NCI-H2107 treated with DMSO at 0.1 percent for 48 hours (cell line): ENCODE results near the gene KRTAP1-5.
"Not testable (repeated sequence)": the region's sequence is repeated elsewhere in the genome, so short reads cannot be mapped to it uniquely, and the experiment has no call there.

Source experiments
- DNase-seq: peaks from one replicate; lab custom pipeline; 2025; ENCODE audit not compliant: unreplicated experiment; lab: John Stamatoyannopoulos, UW

KRTAP1-5 gene

DNA sequence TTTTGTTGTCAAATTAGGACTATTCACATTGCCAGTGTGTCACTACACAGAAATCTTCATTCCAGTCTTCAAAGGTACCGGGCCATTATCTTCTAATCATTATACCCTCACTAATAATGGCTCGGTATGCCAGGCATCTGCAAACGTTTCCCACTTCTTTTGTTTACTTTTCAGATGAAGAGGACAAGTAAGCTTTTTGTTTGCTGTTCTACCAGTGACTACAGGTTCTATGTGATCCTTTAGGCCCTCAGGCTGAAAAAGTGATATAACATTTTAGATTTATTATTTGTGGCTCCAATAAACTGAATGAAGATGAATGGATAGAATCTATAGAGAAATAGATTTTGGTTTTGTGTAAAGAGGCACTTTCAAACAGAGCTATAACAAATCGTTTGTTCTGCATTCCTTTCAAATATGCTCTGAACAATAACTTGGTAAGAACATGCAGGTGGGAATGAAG, 17.7 kb downstream of the KRTAP1-5 start:
- DNase-seq = peak; percentile 67

DNA sequence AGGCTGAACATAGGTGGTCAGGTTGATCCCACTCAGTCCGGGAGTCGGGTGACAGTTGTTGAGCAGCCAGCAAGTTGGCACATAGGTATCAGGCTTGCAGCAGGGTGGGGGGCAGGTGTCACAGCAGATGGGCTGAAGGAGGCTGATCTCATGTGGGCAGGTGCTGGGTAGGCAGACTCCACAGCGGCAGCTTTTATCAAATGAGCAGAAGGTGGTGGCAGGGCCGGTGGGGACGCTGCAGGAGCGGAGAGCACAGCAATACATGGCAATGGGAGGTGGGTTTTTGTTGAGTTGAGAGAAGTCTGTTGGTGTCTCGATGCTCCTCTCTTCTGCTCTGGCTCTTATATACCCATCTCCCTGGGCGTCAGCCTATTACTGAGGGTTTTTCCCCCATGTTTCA, 18.2 kb downstream of the KRTAP1-5 start, which contains the start of gene KRTAP3-1:
Gene KRTAP3-1, minus strand, starts transcription at position 318 of the 400 bp plus-strand sequence. Its CDS starts 54 bp downstream, at position 264.
- peak; percentile 84 for DNase-seq

DNA sequence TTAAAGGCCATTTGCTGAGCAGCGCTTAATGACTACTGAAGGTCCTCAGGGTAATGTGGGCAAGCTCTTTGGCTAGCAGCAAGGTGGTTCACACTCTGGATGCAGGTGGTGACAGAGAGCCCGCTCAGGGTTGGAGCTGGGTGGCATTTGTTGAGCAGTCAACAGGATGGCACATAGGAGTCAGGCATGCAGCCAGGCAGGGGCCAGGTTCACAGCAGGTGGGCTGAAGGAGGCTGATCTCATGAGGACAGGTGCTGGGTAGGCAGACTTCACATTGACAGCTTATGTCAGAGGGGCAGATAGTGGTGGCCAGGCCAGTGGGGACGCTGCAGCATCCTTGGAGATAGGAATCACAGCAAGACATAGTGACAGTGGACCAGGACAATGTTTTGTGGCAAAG, 22.6 kb downstream of the KRTAP1-5 start:
- peak; percentile 84 for DNase-seq

DNA sequence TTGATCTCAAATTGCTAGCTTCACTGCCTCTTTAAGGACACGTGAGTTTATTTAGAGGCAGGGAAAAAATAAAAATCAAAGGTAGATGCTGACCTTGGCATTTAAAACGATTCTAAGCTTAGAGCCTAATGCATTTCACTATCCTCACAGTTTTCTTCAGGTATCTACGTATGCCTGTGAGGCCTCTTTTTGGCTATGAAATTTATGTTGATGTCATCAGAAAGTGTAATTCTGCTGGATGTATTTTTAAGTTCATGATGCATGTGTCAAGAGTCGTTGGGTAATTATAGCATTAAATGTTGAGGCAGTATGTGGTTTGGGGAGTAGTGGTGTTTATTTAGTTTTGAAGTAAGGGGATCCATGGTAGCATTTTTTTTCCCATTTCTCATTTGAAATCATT, 23.1 kb downstream of the KRTAP1-5 start:
- DNase-seq = peak; percentile 84

DNA sequence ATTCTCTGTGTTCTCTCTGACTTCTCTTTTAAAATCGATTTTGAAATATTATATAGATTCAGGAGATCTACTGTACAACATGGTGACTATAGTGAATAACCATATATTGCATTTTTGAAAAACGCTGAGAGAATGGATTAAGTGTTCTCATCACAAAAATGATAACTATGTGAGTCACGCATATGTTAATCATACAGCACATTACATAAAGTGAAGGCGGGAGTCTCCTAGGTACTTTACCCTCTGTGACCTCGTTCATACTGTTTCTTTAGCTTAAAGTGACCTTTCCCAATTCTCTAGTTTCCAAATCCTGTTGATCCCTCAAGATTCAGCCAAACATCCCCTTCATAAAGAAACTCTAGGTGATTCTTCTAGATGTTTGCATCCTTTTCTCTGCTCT, 24.2 kb downstream of the KRTAP1-5 start:
- no peak for DNase-seq

DNA sequence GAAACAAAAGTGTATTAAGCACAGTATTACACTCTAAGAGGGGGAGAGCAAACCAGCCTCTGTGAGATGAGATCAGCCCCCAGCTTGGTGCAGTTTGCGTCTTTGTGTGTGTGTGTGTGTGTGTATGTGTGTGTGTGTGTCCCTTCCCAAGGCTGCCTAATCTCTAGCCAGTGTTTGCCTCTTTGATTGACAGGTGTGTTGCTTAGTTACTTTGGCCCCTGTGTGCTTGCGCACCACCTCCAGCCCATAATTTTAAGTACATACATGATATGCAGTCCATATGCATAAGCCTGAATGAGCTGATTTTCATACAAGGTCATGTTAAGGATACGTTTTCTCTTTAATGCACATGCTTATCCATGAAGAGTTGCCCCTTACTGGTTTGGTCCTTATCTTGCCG, 25.2 kb downstream of the KRTAP1-5 start:
- DNase-seq = no peak

DNA sequence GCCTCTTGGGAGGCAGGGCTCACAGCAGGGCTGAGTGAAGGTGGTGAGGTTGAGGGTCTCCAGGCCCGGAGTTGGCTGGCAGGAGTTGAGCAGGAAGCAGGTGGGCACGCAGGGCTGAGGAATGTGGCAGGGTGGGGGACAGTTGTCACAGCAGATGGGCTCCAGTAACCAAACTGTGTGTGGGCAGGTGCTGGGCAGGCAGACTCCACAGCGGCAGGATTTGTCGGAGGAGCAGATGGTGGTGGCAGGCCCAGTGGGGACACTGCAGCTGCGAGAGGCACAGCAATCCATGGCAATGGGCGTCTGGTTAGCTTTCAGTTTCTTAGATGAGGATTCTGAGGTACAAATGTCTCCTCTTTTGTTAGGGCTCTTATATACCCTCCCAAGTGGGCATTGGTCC, 27.4 kb downstream of the KRTAP1-5 start, which contains the start of gene KRTAP3-2:
Gene KRTAP3-2, minus strand, starts transcription at position 344 of the 400 bp plus-strand sequence. Its CDS starts 53 bp downstream, at position 291.
- DNase-seq = not testable (repeated sequence)

DNA sequence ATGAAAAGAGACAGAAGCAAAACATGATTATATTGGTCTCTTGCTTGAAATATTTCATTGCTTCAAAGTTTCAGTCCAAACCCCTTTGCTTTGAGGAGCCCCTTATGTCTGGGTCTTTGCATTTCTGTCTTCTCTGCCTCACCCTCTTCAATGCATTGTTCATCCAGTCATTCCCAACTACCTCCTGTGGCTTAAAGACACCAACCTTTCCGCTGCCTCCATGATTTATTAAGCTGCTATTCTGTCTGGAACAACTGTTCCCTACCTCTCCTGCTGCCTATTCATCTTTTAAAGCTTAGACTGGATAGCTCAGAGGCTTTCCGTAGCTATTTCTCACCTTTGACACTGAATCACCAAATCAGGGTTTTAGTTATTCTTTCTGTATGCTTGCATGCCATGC, 29.6 kb downstream of the KRTAP1-5 start:
- no peak for DNase-seq

DNA sequence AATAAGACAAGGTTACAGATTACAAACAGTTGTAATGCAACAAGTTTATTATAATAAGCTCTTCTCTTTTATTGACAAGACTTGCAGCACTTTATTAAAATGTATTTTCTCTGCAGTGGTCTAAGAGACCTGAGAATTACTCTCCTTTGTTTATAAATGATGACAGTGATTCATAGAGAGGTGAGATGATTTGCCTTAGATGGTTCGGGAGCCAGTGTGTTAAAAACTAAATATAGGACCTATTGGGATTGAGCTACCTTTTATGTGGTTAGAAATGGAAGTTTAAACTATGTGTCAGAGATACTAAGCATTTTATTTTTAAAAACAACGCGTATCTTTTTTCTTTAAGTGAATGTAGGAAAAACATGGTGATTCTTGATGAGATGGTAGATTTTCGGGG, 30.2 kb downstream of the KRTAP1-5 start:
- no peak for DNase-seq

DNA sequence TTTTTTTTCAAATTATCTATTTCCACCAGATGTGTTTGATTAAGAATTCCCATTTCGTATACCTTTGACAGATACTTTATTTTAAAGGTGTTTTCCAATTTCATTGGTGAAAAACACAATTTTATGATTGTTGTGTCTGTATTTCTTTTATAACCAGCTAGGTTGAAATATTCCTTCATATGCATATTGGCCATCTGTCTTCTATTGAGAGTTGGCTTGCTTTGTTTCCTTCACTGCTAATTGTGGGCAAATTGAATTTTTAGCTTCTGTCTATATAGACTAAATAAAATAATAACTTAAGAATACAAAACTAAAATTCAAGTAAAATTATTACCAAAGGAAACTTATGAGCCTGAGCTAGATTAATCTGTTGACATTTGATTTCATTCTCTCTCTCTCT, 31.9 kb downstream of the KRTAP1-5 start:
- DNase-seq = no peak

DNA sequence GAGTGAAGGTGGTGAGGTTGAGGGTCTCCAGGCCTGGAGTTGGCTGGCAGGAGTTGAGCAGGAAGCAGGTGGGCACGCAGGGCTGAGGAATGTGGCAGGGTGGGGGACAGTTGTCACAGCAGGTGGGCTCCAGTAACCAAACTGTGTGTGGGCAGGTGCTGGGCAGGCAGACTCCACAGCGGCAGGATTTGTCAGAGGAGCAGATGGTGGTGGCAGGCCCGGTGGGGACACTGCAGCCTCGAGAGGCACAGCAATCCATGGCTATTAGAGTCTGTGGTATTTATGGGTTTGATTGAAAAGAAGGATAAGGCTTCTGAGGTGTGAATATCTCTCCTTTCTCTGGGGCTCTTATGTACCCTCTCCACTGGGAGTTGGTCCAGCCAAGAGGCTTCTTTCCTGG, 33.2 kb downstream of the KRTAP1-5 start, which contains the start of gene KRTAP3-3:
Gene KRTAP3-3, minus strand, starts transcription at position 326 of the 400 bp plus-strand sequence. Its CDS starts 67 bp downstream, at position 259.
- peak; percentile 93 for DNase-seq

DNA sequence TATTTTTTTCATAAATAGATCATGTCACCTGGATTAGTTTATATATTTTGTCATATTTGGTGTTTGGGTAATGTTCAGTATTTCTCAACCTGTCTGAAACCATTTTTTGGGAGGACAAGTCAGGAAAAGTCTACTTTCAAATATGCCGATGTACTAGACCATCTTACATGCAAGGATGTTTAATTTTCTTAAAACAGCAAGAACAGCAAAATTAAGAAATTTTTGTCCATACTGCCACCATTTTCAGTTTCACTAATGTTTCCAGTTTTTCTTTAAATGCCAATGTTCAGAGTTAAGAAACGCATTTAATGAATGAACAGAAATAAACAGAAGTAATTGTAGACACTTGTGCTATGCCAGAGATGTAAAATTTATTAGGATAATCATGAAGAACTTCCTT, 33.9 kb downstream of the KRTAP1-5 start:
- DNase-seq = no peak

DNA sequence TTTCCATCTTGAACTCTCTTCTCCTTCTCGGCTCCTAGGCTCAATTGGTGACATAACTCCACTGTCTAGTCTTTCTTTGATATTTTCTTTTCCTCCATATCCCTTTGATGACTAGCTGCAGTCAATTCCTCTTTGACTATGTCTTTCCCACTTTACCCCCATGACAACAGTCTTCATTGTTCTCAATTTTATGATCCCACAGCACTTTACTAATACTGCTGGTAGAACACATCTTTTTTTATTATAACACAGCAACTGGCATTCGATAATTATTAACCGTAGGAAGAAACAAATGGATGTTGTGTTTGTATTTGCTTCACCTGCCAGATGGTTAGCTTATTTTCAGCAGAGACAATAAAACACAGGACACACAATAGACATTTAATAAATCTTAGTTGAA, 34.3 kb downstream of the KRTAP1-5 start:
- DNase-seq = no peak

DNA sequence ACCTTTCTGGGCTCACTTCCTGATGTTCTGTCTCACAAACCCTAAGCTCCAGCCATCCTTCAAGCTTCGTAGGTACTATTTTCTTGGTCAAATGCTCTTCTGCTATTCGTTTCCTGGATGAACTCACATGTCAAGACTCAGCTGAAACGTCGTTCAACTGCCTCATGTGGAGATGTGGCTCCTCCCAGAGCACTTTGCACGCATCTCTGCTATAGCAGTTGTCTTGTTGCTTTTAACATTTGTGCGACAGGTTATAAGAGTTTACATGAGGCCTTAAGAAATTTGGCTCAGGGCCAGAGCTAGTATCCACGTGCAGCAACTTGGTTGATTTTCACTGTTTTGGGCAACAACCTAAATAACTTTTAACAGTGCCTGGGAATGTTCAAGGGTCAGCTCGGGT, 40.1 kb downstream of the KRTAP1-5 start:
- DNase-seq = no peak

DNA sequence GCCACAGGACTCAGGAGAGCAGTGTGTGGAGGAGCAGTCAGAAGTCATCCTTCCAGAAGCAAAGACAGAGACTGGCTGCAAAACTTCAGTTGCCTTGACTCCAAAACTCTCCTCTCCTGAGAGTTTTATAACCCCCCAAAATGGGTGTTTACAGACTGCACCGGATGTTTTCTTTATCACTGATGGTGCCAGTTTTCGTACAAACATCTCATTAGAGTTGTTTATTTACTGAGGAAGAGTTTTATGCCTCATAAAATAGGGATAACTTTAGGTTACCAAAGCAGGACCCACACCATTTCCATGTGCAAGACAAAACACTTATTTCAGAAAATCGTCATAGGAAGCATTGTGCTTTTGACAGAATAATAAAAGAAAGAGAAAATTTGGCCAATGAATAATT, 42.8 kb downstream of the KRTAP1-5 start, which contains the start of gene KRT40:
Gene KRT40, minus strand, starts transcription at position 101 of the 400 bp plus-strand sequence. Its CDS starts 53 bp downstream, at position 48.
- DNase-seq = no peak

DNA sequence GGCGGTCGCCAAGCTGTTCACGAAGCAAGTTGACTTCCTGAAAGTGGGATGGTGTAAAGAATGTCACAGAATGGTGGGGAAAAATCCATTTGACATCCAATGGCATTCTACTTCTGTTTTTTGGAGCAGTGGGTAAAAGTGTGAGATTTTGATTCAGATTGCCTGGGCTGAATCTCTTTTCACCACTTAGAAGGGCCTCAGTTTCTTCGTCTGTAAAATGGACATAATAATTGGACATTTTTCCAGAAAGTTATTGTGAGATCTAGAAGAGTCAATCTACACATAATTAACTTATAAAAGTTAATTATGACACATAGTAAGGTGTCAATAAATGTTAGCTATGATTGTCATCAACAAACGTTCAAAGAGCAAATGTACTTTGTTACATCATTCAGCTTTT, 45.9 kb downstream of the KRTAP1-5 start:
- DNase-seq = no peak

DNA sequence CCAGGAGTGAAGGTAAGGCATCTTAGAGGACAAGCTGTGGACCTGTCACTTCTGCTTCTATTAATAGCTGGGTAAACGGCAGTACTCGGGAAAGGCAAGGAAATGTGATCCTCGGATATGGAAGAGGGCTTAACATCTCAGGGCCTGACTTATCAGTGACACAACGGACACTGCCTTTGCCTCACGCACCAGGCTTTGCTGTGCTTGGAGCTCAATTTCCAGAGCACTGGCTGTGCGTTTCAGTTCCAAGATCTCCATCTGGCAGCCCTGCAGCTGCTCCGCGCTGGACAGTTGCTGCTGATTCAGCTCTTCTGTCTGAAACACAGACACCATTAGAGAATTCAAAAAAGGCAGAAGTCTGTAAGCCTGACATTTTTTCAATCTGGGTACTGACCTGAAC, 46.4 kb downstream of the KRTAP1-5 start:
- peak; percentile 48 for DNase-seq

DNA sequence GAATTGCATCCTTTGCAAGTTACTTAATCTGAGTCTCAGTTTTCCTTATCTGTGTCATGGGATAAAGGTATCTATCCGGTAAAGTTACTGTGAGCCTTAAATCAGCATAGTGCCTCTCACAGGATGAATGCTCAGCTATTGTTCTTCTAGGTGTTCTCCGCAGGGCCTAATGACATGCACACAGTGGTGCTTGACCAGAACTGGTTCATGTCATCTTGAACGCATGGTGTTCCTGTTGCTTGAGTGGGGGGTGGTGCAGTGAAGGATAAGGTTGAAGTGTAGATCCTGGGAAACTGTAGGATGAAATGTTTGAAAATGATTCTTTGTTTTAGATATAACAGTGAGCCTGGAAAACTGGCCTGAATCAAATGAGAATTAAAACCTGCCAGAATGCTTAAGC, 46.9 kb downstream of the KRTAP1-5 start:
- DNase-seq = no peak

DNA sequence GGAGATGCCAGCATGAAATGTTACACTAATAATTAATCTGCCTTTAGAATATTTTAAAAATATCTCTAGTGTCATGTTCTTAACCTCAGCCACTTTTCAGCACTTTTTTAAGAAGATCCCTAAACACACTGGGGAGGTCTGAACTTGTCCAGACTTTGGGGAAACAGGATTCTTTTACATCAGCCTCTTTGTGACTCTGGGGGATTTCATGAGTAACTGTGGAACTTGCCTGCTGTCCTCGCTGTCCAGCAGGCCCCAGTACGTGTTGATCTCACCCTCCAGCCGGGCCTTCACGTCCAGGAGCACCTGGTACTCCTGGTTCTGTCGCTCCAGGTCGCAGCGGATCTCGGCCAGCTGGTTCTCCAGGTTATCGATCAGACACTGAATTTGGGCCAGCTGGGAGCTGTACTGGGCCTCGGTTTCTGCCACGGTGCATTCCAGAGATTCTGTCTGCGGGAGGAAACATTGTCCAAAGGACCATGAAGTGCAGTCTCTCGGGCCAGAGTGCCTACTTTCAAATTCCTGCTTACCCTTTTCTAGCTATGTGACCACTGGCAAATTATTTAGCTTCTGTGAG, 48.3 kb downstream of the KRTAP1-5 start:
- DNase-seq = no peak
